Globus pallidus (tissue), 1 donor: Measurements from ENCODE around the gene PSG2.
"Not testable (repeated sequence)": the region's sequence is repeated elsewhere in the genome, so short reads cannot be mapped to it uniquely, and the experiment has no call there.

ENCODE experiments used
- DNase-seq: peaks from one replicate; pipeline ENCODE4 v3.0.0-alpha.2; 2015; ENCODE audit warnings: low spot score

Gene PSG2

GRCh38 chr19:43082601-43083000, at the start of gene PSG2:
PSG2 (minus strand) TSS chr19:43082701; CDS start chr19:43082569, 132 bp downstream.
- DNase-seq, result not testable (repeated sequence)

GRCh38 chr19:43131281-43131842, 48.9 kb upstream of the PSG2 start:
- not testable (repeated sequence) for DNase-seq

- DNase-seq, result not testable (repeated sequence)
Observed at GRCh38 chr19:43129197-43129596, 46.7 kb upstream of the PSG2 start.

GRCh38 chr19:43127336-43127735, 44.8 kb upstream of the PSG2 start:
- not testable (repeated sequence) for DNase-seq

- no peak for DNase-seq
Observed at GRCh38 chr19:43126720-43127119, 44.2 kb upstream of the PSG2 start.

GRCh38 chr19:43124360-43124759, 41.9 kb upstream of the PSG2 start:
- no peak for DNase-seq

- not testable (repeated sequence) for DNase-seq
Observed at GRCh38 chr19:43120433-43121026, 38.0 kb upstream of the PSG2 start.

GRCh38 chr19:43119526-43119925, 37.0 kb upstream of the PSG2 start:
- DNase-seq, result not testable (repeated sequence)

GRCh38 chr19:43116421-43116820, 33.9 kb upstream of the PSG2 start:
- DNase-seq, result not testable (repeated sequence)

- not testable (repeated sequence) for DNase-seq
Observed at GRCh38 chr19:43115548-43115947, 33.0 kb upstream of the PSG2 start.

- DNase-seq, result not testable (repeated sequence)
Observed at GRCh38 chr19:43115064-43115463, 32.6 kb upstream of the PSG2 start.

- DNase-seq, result not testable (repeated sequence)
Observed at GRCh38 chr19:43114626-43115025, 32.1 kb upstream of the PSG2 start.

- DNase-seq, result not testable (repeated sequence)
Observed at GRCh38 chr19:43107401-43107800, 24.9 kb upstream of the PSG2 start.

GRCh38 chr19:43105496-43105895, 23.0 kb upstream of the PSG2 start:
- no peak for DNase-seq

- peak; percentile 9 for DNase-seq
Observed at GRCh38 chr19:43104215-43104850, 21.8 kb upstream of the PSG2 start.

- DNase-seq, result no peak
Observed at GRCh38 chr19:43101950-43102349, 19.4 kb upstream of the PSG2 start.

- not testable (repeated sequence) for DNase-seq
Observed at GRCh38 chr19:43098416-43098815, 15.9 kb upstream of the PSG2 start.

- peak; percentile 31 for DNase-seq
Observed at GRCh38 chr19:43087702-43088340, 5.3 kb upstream of the PSG2 start.

GRCh38 chr19:43085796-43086530, 3.5 kb upstream of the PSG2 start:
- DNase-seq, result not testable (repeated sequence)

- DNase-seq, result not testable (repeated sequence)
Observed at GRCh38 chr19:43084196-43084832, 1.8 kb upstream of the PSG2 start.

GRCh38 chr19:43083721-43084120, 1.2 kb upstream of the PSG2 start:
- not testable (repeated sequence) for DNase-seq

GRCh38 chr19:43078311-43078710, 4.2 kb downstream of the PSG2 start:
- DNase-seq, result no peak
